Stimulated activated CD8-positive, alpha-beta memory T cell treated with anti-CD3 and anti-CD28 coated beads, Interleukin-4, amount 100 ng/mL, for 1 hour (primary cell): ENCODE results near the gene DENND2A.
"Not testable (repeated sequence)": the region's sequence is repeated elsewhere in the genome, so short reads cannot be mapped to it uniquely, and the experiment has no call there.

Experiments used
- DNase-seq, 2 donors: peaks; one replicate each; pipeline ENCODE4 v3.0.0-alpha.2; 2020; ENCODE audit warnings: low read depth in 2 of 2, low spot score in 1 of 2

Gene DENND2A

DNA sequence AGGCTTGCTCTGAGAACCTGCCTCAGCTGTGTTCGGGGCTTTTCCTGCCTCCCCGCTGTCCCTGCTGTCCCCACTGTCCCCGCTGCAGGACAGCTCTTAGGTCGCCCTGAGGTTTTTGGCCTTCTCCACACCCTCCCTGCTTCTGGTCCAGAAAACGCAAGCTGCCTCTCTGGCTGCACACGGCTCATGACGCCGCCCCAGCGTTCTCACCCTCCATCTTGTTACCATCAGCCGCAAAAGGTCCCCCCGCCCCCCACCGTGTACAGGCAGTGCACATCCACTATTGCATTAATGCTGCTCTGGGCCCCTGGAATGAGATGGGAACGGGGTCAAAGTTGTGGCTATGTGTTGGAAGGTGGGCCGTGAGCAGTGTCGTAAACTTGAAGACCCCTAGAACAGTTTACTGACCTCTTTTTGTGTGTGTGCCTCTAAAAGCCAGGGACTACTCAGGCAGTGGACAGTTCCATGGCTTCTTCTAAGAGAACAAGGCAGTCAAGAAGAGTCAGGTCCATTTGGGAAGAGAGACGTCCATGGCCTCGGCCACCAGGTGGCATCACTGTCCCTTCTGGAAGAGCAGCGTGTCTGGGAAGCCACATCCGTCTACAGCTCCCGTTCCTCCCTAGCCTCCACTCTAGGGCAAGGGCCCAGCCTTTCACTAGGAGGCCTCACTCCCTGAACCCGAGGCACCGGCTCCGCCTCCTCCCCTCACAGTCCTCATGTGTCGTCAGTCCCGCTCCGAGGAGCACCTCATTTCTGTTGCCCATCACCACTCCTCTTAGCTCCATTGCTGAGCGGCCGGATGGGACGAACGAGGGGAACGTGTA lies 122.9 kb downstream of the DENND2A start:
- DNase-seq = peak; percentile 26 to 41

GRCh38 chr7:140512317-140513000 lies 128.2 kb downstream of the DENND2A start:
- DNase-seq = no peak

- DNase-seq = no peak
Measured at GRCh38 chr7:140509789-140510188, 130.8 kb downstream of the DENND2A start.

DNA sequence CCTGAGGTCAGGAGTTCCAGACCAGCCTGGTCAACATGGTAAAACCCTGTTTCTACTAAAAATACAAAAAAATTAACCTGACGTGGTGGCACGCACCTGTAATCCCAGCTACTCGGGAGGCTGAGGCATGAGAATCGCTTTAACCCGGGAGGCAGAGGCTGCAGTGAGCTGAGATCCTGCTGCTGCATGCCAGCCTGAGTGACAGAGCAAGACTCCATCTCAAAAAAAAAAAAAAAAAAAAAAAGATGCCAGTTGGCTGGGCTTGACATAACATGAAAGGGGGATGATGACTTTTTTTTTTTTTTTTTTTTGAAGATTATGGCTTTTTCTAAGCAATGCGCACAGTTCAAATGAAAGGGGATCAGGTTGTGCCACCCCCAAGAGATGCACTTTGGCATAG lies 133.1 kb downstream of the DENND2A start:
- DNase-seq = not testable (repeated sequence)

DNA sequence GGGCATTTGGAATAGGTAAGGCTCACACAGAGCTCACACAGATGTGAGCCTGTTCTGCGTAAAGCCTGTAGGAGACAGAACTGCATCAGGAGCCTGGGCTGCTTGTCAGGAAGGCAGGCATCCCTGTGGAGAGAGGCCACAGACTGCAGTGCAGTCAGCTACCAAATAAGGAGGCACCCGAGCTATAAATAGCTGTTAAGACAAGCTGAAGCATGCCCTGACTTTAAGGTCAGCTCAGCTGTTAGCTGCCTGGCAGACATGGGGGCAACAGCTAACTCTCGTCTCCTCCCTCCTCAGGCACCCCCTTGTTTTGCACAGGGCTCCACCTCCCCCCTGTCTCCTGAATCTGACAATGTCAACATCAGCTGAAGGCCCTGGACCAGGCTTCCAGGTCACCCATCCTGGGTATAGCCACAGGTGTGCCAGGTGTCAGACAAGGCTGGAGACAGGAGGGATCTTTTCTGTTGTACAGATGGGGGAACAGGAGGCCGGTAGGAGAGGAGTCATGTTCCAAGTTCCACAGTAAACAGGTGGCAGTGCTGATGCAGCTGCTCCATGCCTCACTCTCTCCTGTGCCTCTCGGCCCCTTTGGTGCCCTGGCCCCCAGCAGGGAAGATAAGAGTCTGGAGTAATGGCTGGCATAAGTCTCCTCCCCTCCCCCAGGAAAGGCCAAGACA lies 133.7 kb downstream of the DENND2A start:
- DNase-seq = no peak

GRCh38 chr7:140501966-140502365 lies 138.6 kb downstream of the DENND2A start:
- DNase-seq = no peak

DNA sequence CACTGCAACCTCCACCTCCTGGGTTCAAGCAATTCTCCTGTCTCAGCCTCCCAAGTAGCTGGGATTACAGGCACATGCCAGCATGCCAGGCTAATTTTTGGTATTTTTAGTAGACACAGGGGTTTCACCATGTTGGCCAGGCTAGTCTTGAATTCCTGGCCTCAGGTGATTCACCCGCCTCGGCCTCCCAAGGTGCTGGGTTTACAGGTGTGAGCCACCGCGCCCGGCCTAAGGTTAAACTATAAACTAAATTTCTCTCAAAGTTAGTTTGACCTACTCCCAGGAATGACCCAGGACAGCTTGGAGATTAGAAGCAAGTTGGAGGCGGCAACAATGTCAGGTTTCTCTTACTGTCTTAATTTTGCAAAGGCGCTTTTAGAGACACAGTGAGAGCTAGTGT lies 142.8 kb downstream of the DENND2A start:
- DNase-seq = not testable (repeated sequence)

DNA sequence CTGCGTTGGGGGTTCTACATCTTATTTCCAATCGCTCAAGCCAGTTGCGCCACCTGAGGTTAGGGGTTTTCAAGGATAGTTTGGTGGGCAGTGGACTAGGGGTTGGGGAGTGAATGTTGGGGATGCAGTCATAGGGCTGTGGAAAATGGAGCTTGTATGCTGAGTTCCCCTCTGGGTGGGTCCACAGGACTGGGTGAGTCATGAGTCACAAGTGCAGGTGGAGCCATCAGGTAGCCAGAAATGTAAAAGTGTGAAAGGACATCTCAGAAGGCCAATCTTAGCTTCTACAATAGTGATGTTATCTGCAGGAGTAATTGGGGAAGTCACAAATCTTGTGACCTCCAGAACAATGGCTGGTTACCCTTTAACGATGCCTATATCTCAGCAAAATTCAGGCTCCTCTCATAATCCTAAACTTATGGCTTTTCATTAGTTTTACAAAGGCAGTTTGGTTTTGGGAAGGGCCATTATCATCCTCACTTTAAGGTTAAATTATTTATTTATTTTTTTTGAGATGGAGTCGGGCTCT lies 143.3 kb downstream of the DENND2A start:
- no peak for DNase-seq

GRCh38 chr7:140495514-140496097 lies 145.0 kb downstream of the DENND2A start:
- no peak for DNase-seq

DNA sequence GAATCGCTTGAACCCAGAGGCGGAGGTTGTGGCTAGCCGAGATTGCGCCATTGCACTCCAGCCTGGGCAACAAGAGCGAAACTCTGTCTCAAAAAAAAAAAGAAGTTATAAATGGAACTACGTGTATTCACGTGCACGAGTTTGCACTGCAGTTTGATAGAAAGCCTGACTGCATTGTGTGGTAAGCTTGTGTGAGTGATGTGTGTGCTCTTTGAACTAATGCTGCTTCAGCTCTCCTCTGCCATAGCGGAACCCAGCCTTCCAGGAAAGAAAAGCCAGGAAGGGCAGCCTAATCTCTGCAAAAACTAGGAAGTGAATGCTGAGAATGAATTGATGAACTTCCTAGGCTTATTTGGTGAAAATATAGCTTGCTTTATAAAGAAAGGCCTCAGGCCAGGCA lies 145.7 kb downstream of the DENND2A start:
- no peak for DNase-seq

- no peak for DNase-seq
Measured at GRCh38 chr7:140489026-140489359, 151.6 kb downstream of the DENND2A start.

DNA sequence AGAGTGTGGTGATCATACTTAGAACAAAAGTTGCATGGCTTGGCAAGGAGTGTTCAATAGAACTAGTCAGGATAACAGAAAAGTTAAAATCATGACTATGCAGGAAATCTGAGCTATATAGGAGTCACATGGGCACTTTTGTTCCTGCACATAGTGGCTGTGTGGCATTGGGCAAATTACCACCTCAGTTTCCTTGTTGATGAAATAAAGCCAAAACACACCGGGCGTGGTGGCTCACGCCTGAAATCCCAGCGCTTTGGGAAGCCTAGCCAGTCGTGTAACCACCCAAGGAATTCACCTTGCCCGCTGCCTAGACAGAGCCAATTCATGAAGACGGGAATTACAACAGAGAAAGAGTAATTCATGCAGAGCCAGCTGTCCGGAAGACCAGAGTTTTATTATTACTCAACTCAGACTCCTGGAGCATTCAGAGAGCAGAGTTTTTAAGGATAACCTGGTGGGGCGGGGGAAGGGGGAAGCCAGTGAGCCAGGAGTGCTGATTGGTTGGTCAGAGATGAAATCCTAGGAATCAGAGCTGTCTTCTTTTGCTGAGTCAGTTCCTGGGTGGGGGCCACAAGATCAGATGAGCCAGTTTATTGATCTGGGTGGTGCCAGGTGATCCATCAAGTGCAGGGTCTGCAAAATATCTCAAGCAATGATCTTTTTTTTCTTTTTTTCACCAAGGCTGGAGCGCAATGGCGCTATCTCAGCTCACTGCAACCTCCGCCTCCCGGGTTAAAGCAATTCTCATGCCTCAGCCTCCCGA lies 154.9 kb downstream of the DENND2A start:
- no peak for DNase-seq

- DNase-seq = no peak
Measured at GRCh38 chr7:140484951-140485499, 155.6 kb downstream of the DENND2A start.

GRCh38 chr7:140484479-140484878 lies 156.1 kb downstream of the DENND2A start:
- no peak for DNase-seq

DNA sequence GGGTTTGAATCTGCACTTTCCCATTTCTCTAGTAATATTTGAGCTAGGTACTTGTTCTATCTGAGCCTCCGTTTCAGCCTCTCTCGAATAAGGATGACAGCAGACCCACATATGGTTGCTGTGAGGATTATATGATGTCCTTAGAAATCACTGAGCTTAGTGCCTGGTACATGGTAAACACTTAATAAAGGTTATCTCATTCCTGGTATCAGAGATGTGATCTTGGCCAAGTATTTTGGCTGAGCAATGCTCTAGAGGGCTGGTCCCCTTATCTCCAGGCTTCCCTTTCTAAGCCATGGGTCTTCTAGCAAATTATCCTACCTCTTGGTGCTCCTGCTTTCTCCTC lies 160.9 kb downstream of the DENND2A start:
- DNase-seq = no peak

DNA sequence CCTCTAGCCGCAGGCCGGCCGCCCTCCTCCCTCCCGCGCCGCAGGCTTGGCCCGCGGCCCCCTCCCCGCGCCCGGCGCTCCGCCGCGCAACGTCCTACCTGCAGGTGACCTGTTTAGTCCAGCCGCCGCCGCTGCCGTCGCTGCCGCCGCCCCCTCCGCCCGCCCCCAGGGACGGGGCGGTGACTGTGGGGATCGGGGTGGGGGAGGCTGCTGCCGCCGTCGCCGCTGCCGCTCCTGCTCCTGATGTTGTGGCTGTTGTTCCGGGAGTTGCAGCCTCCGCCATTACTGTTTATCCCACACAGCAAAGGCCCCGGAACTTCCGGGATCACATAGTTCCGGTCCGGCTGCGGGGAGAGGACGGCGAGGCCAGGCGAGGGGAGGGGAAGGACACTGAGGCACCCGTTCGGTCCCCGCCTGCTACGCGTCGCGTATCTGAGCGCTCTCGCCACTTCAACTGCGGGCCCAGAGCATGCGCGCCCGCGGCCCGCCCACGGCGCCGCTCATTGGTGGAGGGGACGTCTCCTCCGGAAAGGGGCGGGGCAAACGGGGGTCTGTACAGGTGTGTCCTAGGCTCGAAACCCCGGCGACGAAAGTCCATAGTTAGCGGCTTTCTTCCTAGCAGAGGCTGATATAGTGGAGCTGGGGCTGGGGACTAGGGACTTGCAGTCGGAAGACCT lies 161.4 kb downstream of the DENND2A start, which contains the start of gene MKRN1:
TSS of gene MKRN1 (minus strand) at position 444 of the 677 bp plus-strand sequence. CDS start at position 283, 161 bp downstream.
- peak; percentile 85 to 86 for DNase-seq

- peak; percentile 5 to 11 for DNase-seq
Measured at GRCh38 chr7:140478246-140479061, 162.2 kb downstream of the DENND2A start.

GRCh38 chr7:140476698-140477261 lies 163.8 kb downstream of the DENND2A start:
- no peak for DNase-seq
